GM06990 (cell line): ENCODE measurements around the gene CPTP.

Experiments used
- DNase-seq: peaks from one replicate; pipeline ENCODE4 v3.0.0-alpha.2; 2011; ENCODE audit not compliant: insufficient read length; ENCODE audit errors: extremely low read depth
- H3K27me3 ChIP-seq: replicated peaks from 2 replicates; pipeline ENCODE4 v1.6.0; 2011; ENCODE audit warnings: low read length; ENCODE audit not compliant: control insufficient read depth, insufficient read depth
- H3K36me3 ChIP-seq: 2 replicates; pipeline ENCODE4 v1.5.1; 2011; ENCODE audit warnings: low read length; ENCODE audit not compliant: control insufficient read depth, insufficient read depth
- H3K4me3 ChIP-seq: replicated peaks from 2 replicates; pipeline ENCODE4 v1.5.1; 2011; ENCODE audit warnings: low read depth, mild to moderate bottlenecking, control low read depth, low read length
- CTCF ChIP-seq: IDR thresholded peaks from 2 replicates; pipeline ENCODE4 v1.5.1; 2011; ENCODE audit warnings: low read length, control low read depth, mild to moderate bottlenecking, inconsistent platforms; ENCODE audit not compliant: insufficient read depth, poor library complexity, severe bottlenecking

CPTP gene

DNA sequence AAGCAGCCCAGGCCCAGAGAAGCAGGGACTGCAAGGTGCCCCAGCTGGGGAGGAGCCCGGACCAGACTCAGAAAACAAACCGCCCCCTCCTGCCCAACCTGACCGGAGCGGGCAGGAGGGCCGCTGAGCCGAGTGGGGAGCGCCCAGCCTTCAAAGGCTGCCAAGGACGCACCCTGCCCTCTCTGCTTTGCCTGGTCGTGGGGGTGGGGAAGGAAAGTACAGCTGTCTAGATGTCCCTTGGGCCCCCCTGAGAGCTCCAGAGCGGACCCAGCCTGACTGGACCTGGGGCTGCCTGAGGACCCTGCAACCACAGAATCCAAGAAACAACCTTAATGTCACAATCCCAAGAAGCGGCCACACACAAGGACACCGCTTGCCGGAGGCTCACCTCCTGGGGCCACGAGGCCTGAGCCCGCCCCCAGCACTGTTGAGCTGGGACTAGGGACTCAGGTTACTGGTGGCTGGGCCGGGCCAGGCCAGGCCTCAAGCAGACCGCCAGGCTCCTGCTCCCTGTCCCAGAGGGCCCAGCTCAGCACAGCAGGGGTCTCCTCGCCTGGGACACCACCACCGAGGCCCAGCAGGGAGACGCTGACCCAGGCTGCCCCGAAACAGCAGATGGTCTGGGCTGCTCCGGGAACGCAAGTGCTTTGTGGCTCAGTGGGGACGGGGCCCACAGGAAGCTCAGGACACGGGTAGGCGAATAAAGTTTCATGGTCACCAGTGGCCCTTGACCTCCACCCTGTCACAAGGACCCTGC, 23.2 kb downstream of the CPTP start:
- H3K36me3 ChIP-seq = no peaks in the 10 kb centered on the region
- peak overlapping the region; percentile 75 for H3K4me3 ChIP-seq
- TF ChIP-seq CTCF = no peak
- no peaks in the 10 kb centered on the region for H3K27me3 ChIP-seq
- no peak for DNase-seq

DNA sequence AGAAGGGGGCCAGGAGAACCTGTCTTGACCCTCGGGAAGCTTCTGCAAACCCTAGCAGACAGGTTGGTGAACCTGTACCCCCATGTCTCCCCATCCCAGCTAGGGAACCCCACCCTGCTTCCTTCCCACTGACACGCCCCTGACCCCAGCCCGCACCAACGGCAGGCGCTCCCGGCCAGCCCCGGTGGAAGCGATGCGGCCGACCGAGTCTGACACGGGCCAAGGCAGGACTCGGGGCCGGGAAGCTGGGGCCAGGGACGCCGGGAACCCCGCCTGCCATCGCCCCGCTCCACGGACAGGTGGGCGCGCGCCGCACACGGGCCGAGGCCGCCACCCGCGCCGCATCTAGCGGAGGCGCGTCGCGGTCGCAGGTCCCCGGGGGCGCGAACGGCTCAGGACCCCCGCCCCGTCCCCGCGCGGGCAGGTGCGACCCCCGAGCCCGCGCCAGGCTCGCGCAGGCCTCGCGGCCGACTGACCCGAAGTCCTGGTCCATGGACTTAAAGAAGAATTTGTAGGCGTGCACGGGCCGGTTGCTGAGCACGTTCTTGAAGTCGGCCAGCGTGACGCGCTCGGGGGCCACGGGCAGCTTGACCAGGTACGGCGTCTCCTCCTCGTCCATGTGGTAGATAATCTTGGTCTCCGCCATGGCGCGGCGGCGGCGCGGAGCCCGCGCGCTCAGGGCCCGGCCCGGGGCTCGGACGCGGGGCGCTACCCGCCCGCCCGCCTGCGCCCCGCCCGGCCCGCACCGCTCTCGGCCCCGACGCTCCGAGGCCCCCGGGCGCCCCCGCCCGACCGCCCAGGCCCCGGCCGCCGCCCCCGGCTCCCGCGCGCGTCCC, 24.0 kb downstream of the CPTP start:
- peak overlapping the region; percentile 75 for H3K4me3 ChIP-seq
- DNase-seq = no peak
- no peak for TF ChIP-seq CTCF
- no peaks in the 10 kb centered on the region for H3K36me3 ChIP-seq
- no peaks in the 10 kb centered on the region; the same call in 1 of the 2 replicates for H3K27me3 ChIP-seq

GRCh38 chr1:1349256-1350012, 24.8 kb downstream of the CPTP start, which contains the start of gene DVL1:
TSS of gene DVL1 (minus strand) at chr1:1349418. CDS start at chr1:1349065, 353 bp downstream.
- peak; percentile 81 for DNase-seq
- peak within 1 kb of the TSS; percentile 75 for H3K4me3 ChIP-seq
- peak; percentile 54 for TF ChIP-seq CTCF
- no peaks in the 10 kb centered on the region for H3K36me3 ChIP-seq
- no peaks in the 10 kb centered on the region; the same call in 1 of the 2 replicates for H3K27me3 ChIP-seq

DNA sequence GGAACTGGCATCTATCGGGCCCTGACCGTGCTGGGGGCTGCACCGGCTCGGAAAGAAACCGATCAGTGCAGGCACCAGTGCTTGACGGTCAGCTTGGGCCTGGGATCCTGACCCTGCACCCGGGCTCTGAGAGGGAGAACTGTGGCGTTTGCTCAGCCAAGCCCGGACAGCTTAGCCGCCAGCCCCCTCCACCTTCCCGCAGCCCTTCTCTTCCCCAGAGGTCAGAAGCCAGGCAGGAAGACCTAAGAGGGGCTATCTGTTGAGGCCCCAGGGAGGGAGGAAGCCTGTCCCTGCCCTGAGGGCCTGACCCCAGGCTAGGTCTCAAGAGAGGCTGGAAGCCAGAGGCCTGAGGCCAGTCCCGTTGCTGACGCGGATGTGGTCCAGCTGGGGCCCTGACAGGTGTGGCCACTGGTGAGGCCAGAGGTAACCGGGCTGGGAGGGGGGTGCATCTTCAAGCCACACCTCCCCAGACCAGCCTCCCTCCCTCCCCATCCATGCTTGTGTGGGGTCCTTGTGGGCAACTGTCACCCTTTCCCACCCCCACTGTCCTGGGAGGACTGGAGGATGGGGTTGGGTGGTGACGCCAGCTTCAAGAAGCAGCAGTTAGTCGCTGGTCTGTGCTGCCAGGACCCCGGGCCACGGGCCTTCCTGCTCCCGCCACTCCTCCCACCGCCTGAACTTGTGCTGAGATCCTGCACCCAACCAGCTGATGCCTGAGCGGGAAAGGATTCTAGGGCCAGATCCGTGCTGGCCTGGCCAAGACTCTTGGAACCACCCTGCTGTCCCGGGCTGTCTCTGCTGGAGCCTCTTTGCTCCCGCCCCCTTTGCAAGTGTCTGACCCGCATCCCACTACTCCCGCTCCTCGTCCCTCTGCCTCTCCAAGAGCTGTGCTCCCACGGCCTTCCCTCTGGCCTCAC, 27.2 kb downstream of the CPTP start:
- no peak for DNase-seq
- TF ChIP-seq CTCF = no peak
- Histone ChIP-seq H3K27me3 (no peaks in the 10 kb centered on the region; the same call in 1 of the 2 replicates), H3K36me3 (no peaks in the 10 kb centered on the region), H3K4me3 (no peak overlapping the region)
